GM19397 (cell line): ENCODE measurements around the gene RAB24.
"Not testable (repeated sequence)": the region's sequence is repeated elsewhere in the genome, so short reads cannot be mapped to it uniquely, and the experiment has no call there.

Experiments
- ATAC-seq: cut with Tn5 transposase; IDR thresholded peaks from one replicate; pipeline ENCODE4 v1.9.1; 2021; ENCODE audit warnings: mild to moderate bottlenecking, moderate library complexity; ENCODE audit not compliant: unreplicated experiment

The RAB24 gene

GRCh38 chr5:177311723-177312648 is 8.5 kb upstream of the RAB24 start, which contains the start of gene MXD3:
MXD3 (minus strand) TSS chr5:177311898; CDS start chr5:177311830, 68 bp downstream.
- peak; percentile 75 for ATAC-seq

GRCh38 chr5:177311392-177311722 is 7.8 kb upstream of the RAB24 start:
- ATAC-seq, result peak; percentile 3

GRCh38 chr5:177310757-177311391 is 7.4 kb upstream of the RAB24 start:
- ATAC-seq, result no peak

- no peak for ATAC-seq
These were observed 6.8 kb upstream of the RAB24 start for GRCh38 chr5:177310332-177310731.

GRCh38 chr5:177309351-177310191 is 6.1 kb upstream of the RAB24 start:
- no peak for ATAC-seq

- no peak for ATAC-seq
These were observed 5.2 kb upstream of the RAB24 start for GRCh38 chr5:177308740-177309139.

GRCh38 chr5:177307544-177308363 is 4.2 kb upstream of the RAB24 start:
- ATAC-seq, result no peak

- no peak for ATAC-seq
These were observed 3.4 kb upstream of the RAB24 start for GRCh38 chr5:177306674-177307543.

GRCh38 chr5:177306103-177306640 is 2.7 kb upstream of the RAB24 start:
- ATAC-seq, result not testable (repeated sequence)

- no peak for ATAC-seq
These were observed 1.0 kb upstream of the RAB24 start for GRCh38 chr5:177304392-177305119.

- ATAC-seq, result peak; percentile 2
These were observed 439 bp upstream of the RAB24 start for GRCh38 chr5:177303925-177304391.

GRCh38 chr5:177302354-177303110 is 987 bp downstream of the RAB24 start:
- no peak for ATAC-seq

GRCh38 chr5:177301503-177302165 is 1.9 kb downstream of the RAB24 start:
- no peak for ATAC-seq

- no peak for ATAC-seq
These were observed 2.6 kb downstream of the RAB24 start for GRCh38 chr5:177300951-177301350.

- no peak for ATAC-seq
These were observed 3.2 kb downstream of the RAB24 start for GRCh38 chr5:177300236-177300880.

- no peak for ATAC-seq
These were observed 3.8 kb downstream of the RAB24 start for GRCh38 chr5:177299697-177300096.

GRCh38 chr5:177297922-177298321 is 5.6 kb downstream of the RAB24 start:
- no peak for ATAC-seq
